DMS 273 treated with DMSO at 0.1 percent for 48 hours (cell line): Measurements from ENCODE around the gene SDK2.
"Not testable (repeated sequence)": the region's sequence is repeated elsewhere in the genome, so short reads cannot be mapped to it uniquely, and the experiment has no call there.

ENCODE experiments used
- DNase-seq: peaks from one replicate; lab custom pipeline; 2025; lab: John Stamatoyannopoulos, UW

Gene SDK2

GRCh38 chr17:73459980-73460379 lies 184.3 kb downstream of the SDK2 start:
- DNase-seq: no peak

GRCh38 chr17:73455767-73456166 lies 188.5 kb downstream of the SDK2 start:
- DNase-seq: no peak

GRCh38 chr17:73455050-73455687 lies 189.1 kb downstream of the SDK2 start:
- DNase-seq: no peak

GRCh38 chr17:73453494-73453893 lies 190.8 kb downstream of the SDK2 start:
- DNase-seq: not testable (repeated sequence)

GRCh38 chr17:73453090-73453489 lies 191.2 kb downstream of the SDK2 start:
- no peak for DNase-seq

GRCh38 chr17:73452009-73452408 lies 192.2 kb downstream of the SDK2 start:
- DNase-seq: no peak

GRCh38 chr17:73447319-73447718 lies 196.9 kb downstream of the SDK2 start:
- DNase-seq: no peak

- DNase-seq: no peak
These were observed 197.6 kb downstream of the SDK2 start for GRCh38 chr17:73446617-73447016.

- no peak for DNase-seq
These were observed 198.8 kb downstream of the SDK2 start for GRCh38 chr17:73445466-73445865.

- DNase-seq: no peak
These were observed 200.2 kb downstream of the SDK2 start for GRCh38 chr17:73444021-73444420.

- no peak for DNase-seq
These were observed 204.6 kb downstream of the SDK2 start for GRCh38 chr17:73439597-73439996.

GRCh38 chr17:73437826-73438225 lies 206.4 kb downstream of the SDK2 start:
- DNase-seq: no peak

GRCh38 chr17:73436954-73437353 lies 207.3 kb downstream of the SDK2 start:
- no peak for DNase-seq

GRCh38 chr17:73435412-73435811 lies 208.8 kb downstream of the SDK2 start:
- DNase-seq: no peak

GRCh38 chr17:73434154-73434553 lies 210.1 kb downstream of the SDK2 start:
- no peak for DNase-seq

GRCh38 chr17:73433501-73433900 lies 210.7 kb downstream of the SDK2 start:
- no peak for DNase-seq

GRCh38 chr17:73432624-73433190 lies 211.5 kb downstream of the SDK2 start:
- DNase-seq: peak; percentile 30

GRCh38 chr17:73431401-73432205 lies 212.6 kb downstream of the SDK2 start:
- no peak for DNase-seq

- DNase-seq: peak; percentile 57
These were observed 213.4 kb downstream of the SDK2 start for GRCh38 chr17:73430848-73431247.

GRCh38 chr17:73430165-73430680 lies 214.0 kb downstream of the SDK2 start:
- DNase-seq: no peak

- DNase-seq: peak; percentile 38
These were observed 214.6 kb downstream of the SDK2 start for GRCh38 chr17:73429440-73430164.

GRCh38 chr17:73427198-73427597 lies 217.0 kb downstream of the SDK2 start:
- DNase-seq: peak; percentile 45
